Activated T-cell treated with anti-CD3 and anti-CD28 coated beads for 24 hours (primary cell): ENCODE data around the gene RPL6.

Experiments used
- DNase-seq: peaks from one replicate; pipeline ENCODE4 v3.0.0-alpha.2; 2020; ENCODE audit warnings: low read depth

RPL6 gene

DNA sequence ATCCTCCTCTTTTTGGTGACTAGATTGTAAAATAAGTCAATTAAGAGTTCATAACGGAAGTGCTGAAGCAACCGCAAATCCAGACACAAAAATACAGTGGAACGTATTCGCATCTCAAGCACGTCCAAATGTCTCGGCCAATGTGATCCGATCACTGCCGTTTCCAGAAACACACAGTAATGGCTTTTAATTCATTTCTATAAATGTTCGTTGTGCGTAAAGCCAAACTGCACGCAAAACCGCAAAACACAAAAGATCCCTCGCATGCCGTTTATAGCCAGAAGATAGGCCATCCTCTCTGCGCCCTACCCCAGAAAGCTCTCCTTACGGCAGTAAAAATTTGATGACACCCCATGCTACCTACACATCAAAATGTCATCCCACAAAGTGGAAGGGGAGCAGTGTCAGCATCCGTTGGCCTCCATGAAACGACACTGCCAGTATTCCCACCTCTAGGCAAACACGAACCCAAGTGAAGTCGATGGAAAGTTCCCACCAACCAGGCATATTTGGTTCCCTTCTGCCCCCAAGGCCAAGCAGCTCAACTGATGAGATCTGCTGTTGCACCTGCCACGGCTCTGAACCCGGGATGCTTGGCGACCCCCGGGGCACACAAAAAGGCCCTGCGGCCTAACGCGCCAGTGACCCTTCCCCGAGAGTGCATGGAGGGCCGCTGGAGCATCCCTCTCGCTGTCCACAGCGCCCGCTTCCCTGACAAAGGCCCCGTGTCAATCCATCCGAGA lies 28.6 kb downstream of the RPL6 start:
- DNase-seq = no peak

DNA sequence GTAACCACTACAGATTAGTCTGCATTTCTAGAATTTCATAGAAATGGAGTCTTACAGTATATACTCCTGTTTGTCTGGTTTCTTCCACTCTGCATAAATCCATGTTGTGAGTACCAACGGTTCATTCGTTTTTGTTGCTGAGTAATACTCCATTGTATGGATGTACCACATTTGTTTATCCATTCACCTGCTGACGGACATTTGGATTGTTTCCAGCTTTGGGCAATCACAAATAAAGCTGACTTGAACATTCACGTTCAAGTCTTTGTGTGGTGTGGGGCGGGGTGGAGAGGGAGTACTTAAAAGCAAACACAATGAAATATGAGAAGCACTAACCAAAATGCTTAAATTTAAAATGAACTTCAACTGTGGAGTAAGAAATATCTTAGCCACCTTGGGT lies 34.3 kb downstream of the RPL6 start:
- DNase-seq = no peak

DNA sequence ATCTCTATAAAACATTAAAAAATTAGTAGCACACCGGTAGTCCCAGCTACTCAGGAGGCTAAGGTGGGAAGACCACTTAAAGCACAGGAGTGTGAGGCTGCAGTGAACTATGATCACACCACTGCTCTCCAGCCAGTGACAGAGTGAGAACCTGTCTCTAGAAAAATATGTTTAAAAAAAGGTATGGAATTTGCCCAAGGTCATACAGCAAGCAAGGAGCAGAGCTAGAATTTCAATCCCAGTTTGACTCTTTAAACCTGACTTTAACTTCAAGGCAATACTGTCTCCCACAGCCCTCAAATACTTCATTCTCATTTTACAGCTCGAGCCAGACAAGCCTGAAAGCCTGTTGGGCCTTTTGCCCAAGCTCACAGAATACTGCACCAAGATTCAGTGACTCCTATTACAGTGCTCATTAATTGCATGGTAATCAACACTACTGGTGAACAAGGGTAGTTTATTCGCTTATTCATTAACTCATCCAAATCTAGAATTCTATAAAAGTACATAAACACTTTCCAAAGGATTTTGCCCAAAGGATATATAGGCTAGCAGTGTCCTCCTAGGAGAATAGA lies 35.2 kb downstream of the RPL6 start:
- DNase-seq = no peak

DNA sequence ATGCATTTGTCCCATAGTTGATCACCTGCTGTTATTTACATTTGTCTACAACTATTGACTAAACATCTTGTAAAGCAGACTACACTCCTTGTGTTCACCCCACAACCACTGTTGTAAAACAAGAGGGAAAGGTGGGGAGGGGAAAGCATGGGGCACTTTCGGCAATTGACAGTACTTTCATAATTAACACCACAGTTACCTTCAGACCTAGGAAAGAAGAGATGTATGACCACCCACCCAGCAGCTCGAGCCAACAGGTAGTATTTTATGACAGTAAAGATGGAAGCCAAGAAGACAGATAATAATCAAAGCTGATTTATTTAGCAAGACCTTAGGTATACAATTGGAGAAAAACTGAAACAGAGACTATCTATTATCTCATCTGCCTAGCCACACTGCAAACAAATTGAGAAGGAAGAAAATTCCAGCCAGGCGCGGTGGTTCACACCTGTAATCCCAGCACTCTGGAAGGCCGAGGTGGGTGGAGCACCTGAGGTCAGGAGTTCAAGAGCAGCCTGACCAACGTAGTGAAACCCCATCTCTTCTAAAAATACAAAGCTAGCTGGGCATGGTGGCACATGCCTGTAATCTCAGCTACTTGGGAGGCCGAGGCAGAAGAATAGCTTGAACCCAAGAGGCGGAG lies 38.4 kb downstream of the RPL6 start:
- no peak for DNase-seq

DNA sequence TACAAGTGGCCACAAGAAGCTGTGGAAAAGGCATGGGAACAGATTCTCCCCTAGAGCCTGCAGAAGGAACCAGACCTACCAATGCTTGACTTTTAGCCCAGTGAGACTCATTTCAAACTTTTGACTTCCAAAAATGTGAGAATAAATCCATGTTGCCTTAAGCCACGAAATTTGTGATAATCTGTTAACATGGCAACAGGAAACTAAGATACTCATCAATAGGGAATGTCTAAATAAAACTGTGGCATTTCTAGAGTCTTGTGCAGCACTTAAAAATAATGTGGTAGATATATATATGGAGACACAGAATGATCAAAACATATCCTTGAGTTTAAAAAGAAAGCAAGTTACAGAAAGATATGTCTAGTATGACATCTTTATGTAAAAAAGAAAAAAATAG lies 39.2 kb downstream of the RPL6 start:
- no peak for DNase-seq

DNA sequence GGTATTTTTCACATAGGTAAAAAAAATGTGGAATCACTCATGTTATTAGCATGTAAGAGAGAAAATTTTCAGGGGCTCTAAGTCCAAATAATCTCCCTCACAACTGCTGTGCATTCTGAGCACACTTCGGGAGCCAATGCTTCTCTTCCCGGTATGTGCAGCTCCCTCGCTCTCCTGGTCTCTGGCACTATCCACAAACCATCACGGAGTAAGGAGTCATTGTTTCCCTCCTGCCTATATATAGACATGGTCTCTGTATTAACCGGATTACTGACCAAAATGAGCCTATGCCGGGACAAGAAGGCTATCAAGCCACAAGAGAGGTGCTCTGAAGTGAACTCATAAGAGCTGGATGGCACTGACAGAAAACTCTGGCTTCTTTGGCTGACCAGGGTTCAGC lies 40.5 kb downstream of the RPL6 start:
- DNase-seq = no peak

DNA sequence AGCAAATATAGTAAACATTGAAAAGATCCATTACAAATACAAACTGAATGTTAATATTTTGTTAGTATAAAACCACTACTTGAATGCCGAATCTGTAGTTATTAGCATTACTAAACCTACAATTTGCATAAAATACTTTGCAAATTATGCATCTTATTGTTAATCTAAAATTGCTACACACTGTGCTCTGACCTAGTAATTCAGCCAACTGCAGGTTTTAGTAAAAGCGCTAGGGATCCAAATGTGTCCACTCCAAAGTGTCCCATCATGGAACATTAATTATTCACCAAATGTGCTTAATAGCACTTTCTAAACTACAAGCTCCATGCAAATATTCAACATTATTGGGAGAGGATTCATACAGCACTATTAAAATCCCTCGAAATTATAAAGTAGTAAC lies 41.4 kb downstream of the RPL6 start:
- DNase-seq = no peak

DNA sequence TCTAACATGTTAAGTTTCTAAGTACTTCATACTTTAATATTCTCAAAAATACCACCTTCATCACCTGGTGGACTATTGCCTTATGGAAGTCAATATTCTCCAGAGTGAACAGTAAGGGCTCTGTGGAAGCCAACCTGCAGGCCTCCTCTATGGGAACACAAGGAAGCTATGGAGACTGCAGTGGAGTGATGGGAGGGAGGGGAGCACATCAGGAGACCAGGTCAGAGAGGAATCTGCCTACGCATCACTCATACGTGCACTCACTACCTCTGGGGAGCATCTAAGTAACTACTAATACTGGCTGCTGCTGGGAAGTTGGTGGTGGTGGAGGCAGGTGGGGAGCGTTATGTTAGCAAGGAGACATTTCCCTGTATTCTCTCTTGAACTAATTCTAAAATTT lies 47.1 kb downstream of the RPL6 start:
- DNase-seq = no peak

DNA sequence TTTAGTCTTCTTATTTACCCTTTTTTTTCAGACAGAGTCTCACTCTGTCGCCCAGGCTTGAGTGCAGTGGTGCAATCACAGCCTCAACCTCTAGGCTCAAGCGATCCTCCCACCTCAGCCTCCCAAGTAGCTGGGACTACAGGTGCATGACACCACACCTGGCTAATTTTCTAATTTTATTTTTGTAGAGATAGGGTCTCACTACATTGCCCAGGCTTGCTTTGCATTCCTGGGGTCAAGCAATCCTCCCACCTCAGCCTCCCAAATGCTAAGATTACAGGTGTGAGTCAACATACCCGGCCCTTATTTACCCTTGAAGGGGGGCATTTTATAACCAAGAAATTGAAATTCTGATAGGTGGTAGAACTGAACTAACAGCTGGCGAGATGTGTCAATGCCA lies 48.1 kb downstream of the RPL6 start:
- DNase-seq = no peak

DNA sequence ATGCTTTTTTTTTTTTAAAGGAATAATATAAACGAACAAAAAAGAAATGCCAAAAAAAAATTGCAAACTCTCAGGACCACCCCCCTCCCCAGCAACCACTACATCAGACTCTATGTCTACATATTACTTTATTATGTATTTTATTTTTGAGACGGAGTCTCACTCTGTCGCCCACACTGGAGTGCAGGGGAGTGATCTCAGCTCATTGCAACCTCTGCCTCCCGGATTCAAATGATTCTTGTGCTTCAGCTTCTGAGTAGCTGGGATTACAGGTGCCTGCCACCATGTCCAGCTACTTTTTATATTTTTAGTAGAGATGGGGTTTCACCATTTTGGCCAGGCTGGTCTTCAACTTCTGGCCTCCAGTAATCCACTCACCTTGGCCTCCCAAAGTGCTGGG lies 50.1 kb downstream of the RPL6 start:
- DNase-seq = no peak

DNA sequence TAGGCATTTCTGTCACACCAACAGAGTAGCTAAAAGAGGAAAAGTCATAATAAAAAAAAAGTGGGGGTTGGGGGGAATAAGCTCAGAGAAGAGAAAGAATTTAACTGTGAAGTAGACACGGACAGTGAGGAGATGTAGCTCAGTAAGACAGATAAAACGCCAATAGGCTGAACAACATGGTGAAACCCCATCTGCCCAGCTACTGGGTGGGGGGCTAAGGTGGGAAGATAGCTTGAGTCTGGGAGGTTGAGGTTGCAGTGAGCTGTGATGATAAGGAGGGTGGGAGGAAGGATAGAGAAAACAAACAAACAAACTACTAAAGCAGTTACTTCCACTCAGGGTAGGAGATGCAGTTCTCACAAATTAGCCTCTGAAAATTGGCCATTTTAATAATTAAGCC lies 52.2 kb downstream of the RPL6 start:
- no peak for DNase-seq
